Iris pigment epithelial cell (primary cell): ENCODE data around the gene ZHX3.
"Not testable (repeated sequence)": the region's sequence is repeated elsewhere in the genome, so short reads cannot be mapped to it uniquely, and the experiment has no call there.

ENCODE experiments used
- DNase-seq: peaks from one replicate; pipeline ENCODE4 v3.0.0-alpha.2; 2011; ENCODE audit warnings: low read depth

The ZHX3 gene

GRCh38 chr20:41134362-41135186, 183.0 kb downstream of the ZHX3 start:
- no peak for DNase-seq

GRCh38 chr20:41133709-41134361, 183.7 kb downstream of the ZHX3 start:
- DNase-seq = no peak

DNA sequence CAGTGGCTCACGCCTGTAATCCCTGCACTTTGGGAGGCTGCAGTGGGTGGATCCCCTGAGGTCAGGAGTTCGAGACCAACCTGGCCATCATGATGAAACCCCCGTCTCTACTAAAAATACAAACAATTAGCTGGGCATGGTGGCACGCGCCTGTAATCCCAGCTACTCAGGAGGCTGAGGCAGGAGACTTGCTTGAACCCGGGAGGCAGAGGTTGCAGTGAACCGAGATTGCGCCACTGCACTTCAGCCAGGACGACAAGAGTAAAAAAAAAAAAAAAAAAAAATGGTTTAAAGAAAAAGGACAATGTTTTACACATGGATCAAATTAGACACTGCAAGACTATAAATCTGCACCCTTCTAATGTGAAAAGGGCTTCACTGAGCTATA, 185.1 kb downstream of the ZHX3 start:
- not testable (repeated sequence) for DNase-seq

GRCh38 chr20:41131594-41132387, 185.7 kb downstream of the ZHX3 start:
- no peak for DNase-seq
